GM19239 (cell line): ENCODE measurements around the gene TMEM121.
A peak's percentile ranks its signal among the peaks of the same experiment; 100 is the strongest.

ENCODE experiments used
- DNase-seq: peaks from one replicate; pipeline ENCODE4 v3.0.0; 2011; ENCODE audit warnings: low spot score; ENCODE audit not compliant: insufficient read length
- FAIRE-seq: peaks from 2 replicates; lab custom pipeline; 2011; peaks lifted over from hg19 to GRCh38; lab: Jason Lieb, UNC

TMEM121 gene

GRCh38 chr14:105486974-105487448 lies 39.4 kb upstream of the TMEM121 start:
- no peak for DNase-seq
- FAIRE-seq: peak; percentile 76

- FAIRE-seq: peak; percentile 61
These were observed 38.9 kb upstream of the TMEM121 start for GRCh38 chr14:105487449-105487985.

DNA sequence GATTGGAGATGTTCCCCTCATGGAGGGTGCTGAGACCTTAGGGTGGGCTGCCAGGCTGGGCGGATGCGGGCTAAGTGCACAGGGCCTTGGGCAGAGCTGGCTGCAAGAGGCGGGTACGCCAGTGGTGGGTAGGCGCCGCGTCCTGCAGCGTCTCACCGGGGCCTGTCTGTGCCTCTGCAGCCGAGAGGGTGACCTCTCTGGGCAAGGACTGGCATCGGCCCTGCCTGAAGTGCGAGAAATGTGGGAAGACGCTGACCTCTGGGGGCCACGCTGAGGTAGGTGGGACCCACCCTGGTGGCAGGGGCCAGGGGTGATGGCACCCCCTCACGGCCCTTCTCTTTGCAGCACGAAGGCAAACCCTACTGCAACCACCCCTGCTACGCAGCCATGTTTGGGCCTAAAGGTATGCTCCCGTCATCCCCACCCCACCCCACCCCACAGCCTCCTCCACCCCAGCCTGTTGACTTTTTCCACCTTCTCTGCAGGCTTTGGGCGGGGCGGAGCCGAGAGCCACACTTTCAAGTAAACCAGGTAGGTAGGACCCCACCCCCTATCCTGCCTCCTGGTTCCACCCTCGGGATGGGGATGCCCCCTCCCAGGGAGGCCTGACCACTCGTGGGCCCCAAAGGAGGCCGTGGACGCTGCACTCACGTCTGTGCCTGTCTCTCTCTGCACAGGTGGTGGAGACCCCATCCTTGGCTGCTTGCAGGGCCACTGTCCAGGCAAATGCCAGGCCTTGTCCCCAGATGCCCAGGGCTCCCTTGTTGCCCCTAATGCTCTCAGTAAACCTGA lies 38.2 kb upstream of the TMEM121 start:
- FAIRE-seq (no peak), DNase-seq (no peak)

More at GRCh38 chr14:105487449-105487985, 38.9 kb upstream of the TMEM121 start:
- DNase-seq: no peak

DNA sequence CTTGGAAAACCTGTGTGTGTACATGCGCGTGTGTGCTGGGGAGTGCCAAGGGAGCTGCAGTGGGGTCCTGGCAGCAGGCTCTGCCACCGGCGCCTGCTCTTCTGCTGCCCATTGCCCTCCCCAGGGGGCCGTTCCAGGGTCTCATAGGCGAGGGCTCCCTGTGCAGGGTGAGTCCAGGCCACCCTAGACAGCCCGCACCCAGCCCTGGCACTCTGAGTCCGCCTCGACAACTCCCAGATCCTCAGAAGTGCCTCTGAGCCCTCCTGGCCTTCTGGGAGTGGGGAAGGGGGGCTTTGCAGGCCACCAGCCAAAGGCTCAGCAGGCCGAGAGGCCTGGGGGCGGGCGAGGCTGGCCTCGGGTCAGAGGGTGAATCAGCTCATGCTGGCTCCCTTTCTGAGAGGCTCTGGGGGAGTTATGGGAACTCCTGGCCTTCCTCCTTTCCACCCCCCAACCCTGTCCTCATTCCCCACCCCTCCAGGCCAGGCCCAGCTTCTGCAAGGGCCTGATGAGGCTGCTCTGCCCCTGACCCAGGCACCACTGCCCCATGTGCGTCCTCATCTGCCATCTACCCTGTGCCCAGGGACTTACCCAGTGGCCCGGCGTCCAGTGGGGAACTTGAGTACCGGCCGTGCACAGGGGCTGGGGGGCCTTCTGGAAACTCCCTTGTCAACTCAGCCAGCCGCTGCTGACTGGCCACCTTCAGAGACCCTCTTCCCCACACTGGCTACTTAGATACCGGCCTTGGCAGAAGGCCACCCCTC lies 37.4 kb upstream of the TMEM121 start:
- FAIRE-seq: no peak
- DNase-seq: no peak

GRCh38 chr14:105489542-105490266 lies 36.7 kb upstream of the TMEM121 start:
- peak; percentile 85 for DNase-seq
- peak; percentile 91 for FAIRE-seq

GRCh38 chr14:105490267-105490571 lies 36.2 kb upstream of the TMEM121 start:
- DNase-seq (no peak), FAIRE-seq (no peak)

DNA sequence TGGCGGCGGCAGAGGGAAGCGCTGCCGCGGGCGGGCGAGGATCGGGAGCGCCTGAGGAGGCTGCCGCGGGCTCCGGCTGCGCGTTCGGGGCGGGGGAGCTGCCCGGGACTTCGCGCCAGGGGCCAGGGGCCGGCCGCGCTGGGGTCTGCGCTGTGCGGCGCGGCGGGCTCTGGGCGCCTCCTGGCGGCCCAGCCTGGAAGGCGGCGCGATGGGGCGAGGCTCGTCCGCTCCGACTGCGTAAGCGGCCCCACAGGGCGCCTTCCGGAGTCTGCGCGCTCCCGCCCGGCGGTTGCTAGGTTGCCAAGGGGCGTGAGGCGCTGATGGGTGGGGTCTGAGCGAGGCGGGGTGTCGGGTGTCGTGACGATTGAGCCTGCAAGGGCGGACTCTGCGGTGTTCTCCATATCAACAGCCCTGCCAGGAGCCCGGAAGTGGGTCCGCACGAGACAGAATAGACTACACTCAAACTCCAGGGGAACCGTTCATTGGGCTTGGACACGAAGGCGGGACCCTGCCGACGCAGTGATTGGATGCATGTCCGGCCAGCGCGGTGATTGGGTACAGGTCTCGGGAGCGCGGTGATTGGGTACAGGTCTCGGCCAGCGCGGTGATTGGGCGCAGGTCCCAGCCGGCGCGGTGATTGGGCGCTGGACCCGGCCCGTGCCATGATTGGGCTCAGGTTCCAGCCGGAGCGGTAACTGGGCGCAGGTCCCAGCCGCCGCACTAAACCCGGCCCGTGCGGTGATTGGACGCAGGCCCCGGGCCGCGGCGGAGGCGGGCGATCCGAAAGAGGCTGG lies 35.6 kb upstream of the TMEM121 start, which contains the start of gene TEDC1:
TSS of gene TEDC1 (plus strand) at position 675 of the 794 bp plus-strand sequence. CDS start 130 bp downstream, outside the sequence.
- DNase-seq (peak; percentile 96), FAIRE-seq (peak; percentile 100)

- FAIRE-seq: peak; percentile 94
- peak; percentile 95 for DNase-seq
These were observed 34.9 kb upstream of the TMEM121 start for GRCh38 chr14:105491366-105491973.

- no peak for DNase-seq
- no peak for FAIRE-seq
These were observed 34.1 kb upstream of the TMEM121 start for GRCh38 chr14:105492031-105492970.

- DNase-seq (no peak), FAIRE-seq (no peak)
These were observed 33.2 kb upstream of the TMEM121 start for GRCh38 chr14:105492971-105493871.

- no peak for DNase-seq
- no peak for FAIRE-seq
These were observed 32.3 kb upstream of the TMEM121 start for GRCh38 chr14:105493921-105494605.

- DNase-seq: no peak
- FAIRE-seq: no peak
These were observed 31.8 kb upstream of the TMEM121 start for GRCh38 chr14:105494606-105494929.

- FAIRE-seq: no peak
- no peak for DNase-seq
These were observed 31.0 kb upstream of the TMEM121 start for GRCh38 chr14:105495101-105495989.

GRCh38 chr14:105495990-105496830 lies 30.2 kb upstream of the TMEM121 start:
- DNase-seq (no peak), FAIRE-seq (no peak)
